Activated T-cell treated with anti-CD3 and anti-CD28 coated beads for 24 hours (primary cell): ENCODE data around the gene ACTRT1.

Experiments used
- DNase-seq: peaks from one replicate; pipeline ENCODE4 v3.0.0-alpha.2; 2020; ENCODE audit warnings: low read depth

The ACTRT1 gene

DNA sequence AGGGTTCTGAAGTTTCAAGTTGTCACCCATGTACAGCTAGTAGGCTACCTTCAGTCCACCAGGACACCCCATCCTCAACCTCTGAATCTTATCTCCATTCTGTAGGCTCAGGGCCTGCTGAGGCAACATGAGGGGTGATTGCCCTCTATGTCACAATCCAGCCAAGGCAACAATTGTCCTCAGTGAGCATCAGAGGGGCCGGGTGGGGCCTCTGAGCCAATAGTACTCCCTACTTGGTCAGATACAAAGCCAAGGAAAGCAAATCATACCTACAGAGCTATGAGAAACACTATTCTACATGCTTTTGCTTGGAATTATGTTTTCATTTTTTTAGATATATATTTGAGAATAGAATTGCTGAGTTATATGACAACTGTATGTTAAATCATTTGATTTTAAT is at the start of gene ACTRT1:
ACTRT1 (minus strand) TSS at position 101 of the 400 bp plus-strand sequence. CDS start 197 bp downstream, outside the sequence.
- no peak for DNase-seq

- DNase-seq, result no peak
Observed at GRCh38 chrX:128078545-128078944, 26.3 kb upstream of the ACTRT1 start.

GRCh38 chrX:128057421-128057820 is 5.2 kb upstream of the ACTRT1 start:
- DNase-seq, result no peak

DNA sequence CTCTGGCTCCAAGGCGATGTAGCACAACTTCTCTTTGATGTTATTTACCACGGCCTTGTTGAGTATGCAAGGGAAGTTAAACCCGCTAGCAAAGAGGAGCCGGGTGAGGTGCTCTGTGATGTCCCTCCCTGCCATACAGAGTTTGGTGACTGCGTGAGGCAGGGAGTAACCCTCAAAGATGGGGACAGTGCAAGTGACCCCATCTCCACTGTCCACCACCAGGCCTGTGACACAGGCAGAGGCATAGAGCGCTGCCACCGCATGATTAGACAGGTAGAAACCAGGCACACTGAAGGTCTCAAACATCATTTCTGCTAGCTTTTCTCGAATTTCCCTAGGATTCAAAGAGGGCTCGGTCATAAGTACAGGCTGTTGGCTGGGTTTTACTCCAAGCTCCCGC is 677 bp downstream of the ACTRT1 start:
- DNase-seq, result no peak

DNA sequence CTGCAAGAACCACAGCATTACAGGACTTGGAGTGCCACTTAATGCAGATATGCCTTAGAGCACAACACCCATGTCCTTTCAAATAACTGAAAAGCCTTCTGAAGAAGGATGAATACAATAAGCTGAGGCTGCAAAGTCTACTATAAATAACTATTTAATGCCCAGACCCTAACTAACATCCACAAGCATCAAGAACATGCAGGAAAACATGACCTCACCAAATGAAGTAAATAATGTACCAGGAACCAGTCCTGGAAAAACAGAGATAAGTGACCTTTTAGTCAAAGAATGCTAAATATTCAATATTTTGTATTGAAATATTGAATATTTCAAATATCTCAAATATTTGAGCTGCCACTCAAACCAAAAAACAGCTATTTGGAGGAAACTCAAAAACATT is 16.9 kb downstream of the ACTRT1 start:
- DNase-seq, result no peak

- no peak for DNase-seq
Observed at GRCh38 chrX:128021566-128021965, 30.6 kb downstream of the ACTRT1 start.

DNA sequence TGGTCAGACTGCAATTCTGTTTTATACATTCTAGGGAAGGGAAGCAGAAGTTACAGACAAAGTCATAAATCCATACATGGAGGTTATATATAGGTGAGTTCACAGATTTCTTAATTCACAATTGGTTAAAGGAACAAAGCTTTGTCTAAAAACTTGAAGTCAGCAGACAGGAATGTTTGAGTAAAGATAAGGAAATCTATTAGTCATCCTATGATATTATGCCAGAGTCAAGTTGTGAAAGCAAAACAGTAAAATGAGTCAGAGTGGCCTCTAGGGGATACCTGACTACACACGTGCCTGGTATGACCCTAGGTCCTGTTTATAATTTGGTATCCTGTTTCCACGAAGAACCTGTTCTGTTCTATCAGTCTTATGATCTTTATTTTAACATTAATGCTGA is 31.5 kb downstream of the ACTRT1 start:
- DNase-seq, result no peak

- no peak for DNase-seq
Observed at GRCh38 chrX:128019218-128019617, 33.0 kb downstream of the ACTRT1 start.

- DNase-seq, result no peak
Observed at GRCh38 chrX:128012015-128012414, 40.2 kb downstream of the ACTRT1 start.

DNA sequence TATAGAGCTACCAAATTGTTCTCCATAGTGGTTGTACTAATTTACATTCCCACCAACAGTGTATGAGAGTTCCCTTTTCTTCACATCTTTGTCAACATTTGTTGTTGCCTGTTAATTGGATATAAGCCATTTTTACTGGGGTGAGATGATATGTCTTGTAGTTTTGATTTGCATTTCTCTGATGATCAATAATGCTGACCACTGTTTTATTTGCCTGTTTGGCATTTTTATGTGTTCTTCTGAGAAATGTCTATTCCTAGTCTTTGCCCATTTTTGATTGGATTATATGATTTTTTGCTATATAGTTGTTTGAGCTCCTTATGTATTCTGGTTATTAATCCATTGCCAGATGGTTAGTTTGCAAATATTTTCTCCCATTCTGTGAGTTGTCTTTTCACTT is 44.3 kb downstream of the ACTRT1 start:
- no peak for DNase-seq
